Stimulated activated CD4-positive, alpha-beta T cell treated with anti-CD3 and anti-CD28 coated beads, Interleukin-1b, Interleukin-23, amount 100 ng/mL, for 4 hours (primary cell): ENCODE measurements around the gene WNT2B.

Source experiments
- DNase-seq, 2 donors: peaks; one replicate each; pipeline ENCODE4 v3.0.0-alpha.2; 2020; ENCODE audit warnings: low read depth in 2 of 2

Gene WNT2B

DNA sequence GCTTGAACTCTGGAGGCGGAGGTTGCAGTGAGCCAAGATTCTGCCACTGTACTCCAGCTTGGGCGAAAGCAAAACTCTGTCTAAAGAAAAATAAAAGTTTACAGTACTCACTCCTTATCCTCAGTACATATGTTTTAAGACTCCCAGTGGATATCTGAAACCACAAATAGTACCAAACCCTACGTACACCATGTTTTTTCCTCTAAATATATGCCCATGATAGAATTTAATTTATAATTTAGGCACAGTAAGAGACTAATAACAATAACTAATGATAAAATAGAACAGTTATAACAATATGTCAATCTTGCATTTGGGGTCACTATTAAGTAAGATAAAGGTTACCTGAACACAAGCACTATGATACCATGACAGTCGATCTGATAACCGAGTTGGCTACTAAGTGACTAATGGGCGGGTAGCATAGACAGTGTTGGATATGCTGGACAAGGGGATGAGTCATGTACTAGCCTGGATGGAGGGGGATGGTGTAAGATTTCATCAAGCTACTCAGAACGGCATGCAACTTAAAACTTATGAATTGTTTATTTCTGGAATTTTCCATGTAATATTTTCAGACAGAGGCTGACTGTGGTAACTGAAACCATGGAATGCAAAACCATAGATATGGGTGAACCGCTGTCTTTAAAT lies 66.5 kb downstream of the WNT2B start:
- DNase-seq, result no peak

DNA sequence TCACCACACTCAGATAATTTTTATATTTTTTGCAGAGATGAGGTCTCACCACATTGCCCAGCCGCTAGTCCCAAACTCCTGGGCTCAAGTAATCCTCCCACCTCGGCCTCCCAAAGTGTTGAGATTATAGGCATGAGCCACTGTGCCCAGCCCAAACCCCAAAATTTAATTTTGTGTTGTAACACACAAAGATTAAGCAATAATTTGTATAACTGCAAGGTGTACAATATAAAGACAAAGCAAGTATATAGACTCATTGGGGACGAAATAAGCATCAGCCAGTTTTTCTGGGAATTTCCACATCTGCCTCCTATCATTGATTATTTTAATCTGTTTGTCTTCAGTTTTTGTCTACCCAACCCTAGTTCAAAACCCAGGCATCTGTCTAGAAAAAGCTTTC lies 67.5 kb downstream of the WNT2B start:
- no peak for DNase-seq
